Measurements from ENCODE around the gene CCL4. TPM values are rescaled to one million over a fixed set of nuclear protein-coding genes. Genes with fewer than 3 reads are reported as not detected.

The CCL4 gene
- polyA plus RNA-seq, 1 donor (not counting 4 experiments of a cell fraction or from before 2014, with no cell fraction given), result not detected

GRCh38 chr17:36127199-36127893 lies 23.7 kb downstream of the CCL4 start:
- Histone ChIP-seq H4K20me1 (ENCODE audit: control insufficient read depth, extremely low read depth, insufficient read depth, low read length) (no peaks in the 10 kb centered on the region), H3K27ac (ENCODE audit: control insufficient read depth, insufficient read depth, low read length) (no peak overlapping the region), H3K79me2 (ENCODE audit: control insufficient read depth, insufficient read depth, low read length) (no peaks in the 10 kb centered on the region), H3K27me3 (ENCODE audit: control insufficient read depth, extremely low read depth, insufficient read depth, low read length) (no peaks in the 10 kb centered on the region), H3K4me2 (ENCODE audit: control insufficient read depth, extremely low read depth, insufficient read depth, low read depth, low read length) (no peak overlapping the region), H3K36me3 (ENCODE audit: control insufficient read depth in 2 of 2, extremely low read depth in 1 of 2, insufficient read depth in 2 of 2, low read length in 2 of 2) (no peaks in the 10 kb centered on the region), H3K4me1 (ENCODE audit: control insufficient read depth, extremely low read depth, insufficient read depth, low read length) (no peaks in the 10 kb centered on the region), H3K4me3 (ENCODE audit: control insufficient read depth in 2 of 3, extremely low read depth in 1 of 3, insufficient read depth in 2 of 3, low read depth in 1 of 3, low read length in 3 of 3) (no peak overlapping the region), H3K9ac (ENCODE audit: control insufficient read depth, extremely low read depth, insufficient read depth, low read length) (no peak overlapping the region), H3K9me1 (ENCODE audit: control insufficient read depth, extremely low read depth, insufficient read depth, low read length) (no peaks in the 10 kb centered on the region), H2AFZ (ENCODE audit: control insufficient read depth, low read length) (no peak overlapping the region), H3K9me3 (ENCODE audit: control insufficient read depth, low read depth, low read length) (peaks cover 3% of the 10 kb centered on the region)
- DNase-seq (ENCODE audit: low read depth, low spot score) (no peak), FAIRE-seq (no peak)
- dilution Hi-C loops (cut with MboI; ENCODE audit: extremely low pct_ligation_motif_present, low sequenced_read_pairs), result loop anchor here (25.0 kb wide), 1 partner anchor 140 kb away; the partner anchor contains the start of genes CCL14 and CCL16
- TF ChIP-seq, protein P1, sequence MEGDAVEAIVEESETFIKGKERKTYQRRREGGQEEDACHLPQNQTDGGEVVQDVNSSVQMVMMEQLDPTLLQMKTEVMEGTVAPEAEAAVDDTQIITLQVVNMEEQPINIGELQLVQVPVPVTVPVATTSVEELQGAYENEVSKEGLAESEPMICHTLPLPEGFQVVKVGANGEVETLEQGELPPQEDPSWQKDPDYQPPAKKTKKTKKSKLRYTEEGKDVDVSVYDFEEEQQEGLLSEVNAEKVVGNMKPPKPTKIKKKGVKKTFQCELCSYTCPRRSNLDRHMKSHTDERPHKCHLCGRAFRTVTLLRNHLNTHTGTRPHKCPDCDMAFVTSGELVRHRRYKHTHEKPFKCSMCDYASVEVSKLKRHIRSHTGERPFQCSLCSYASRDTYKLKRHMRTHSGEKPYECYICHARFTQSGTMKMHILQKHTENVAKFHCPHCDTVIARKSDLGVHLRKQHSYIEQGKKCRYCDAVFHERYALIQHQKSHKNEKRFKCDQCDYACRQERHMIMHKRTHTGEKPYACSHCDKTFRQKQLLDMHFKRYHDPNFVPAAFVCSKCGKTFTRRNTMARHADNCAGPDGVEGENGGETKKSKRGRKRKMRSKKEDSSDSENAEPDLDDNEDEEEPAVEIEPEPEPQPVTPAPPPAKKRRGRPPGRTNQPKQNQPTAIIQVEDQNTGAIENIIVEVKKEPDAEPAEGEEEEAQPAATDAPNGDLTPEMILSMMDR (optimal IDR thresholded peaks at IDR 0.05 in 1 of 3, IDR thresholded peaks at IDR 0.05 in 1 of 3, conservative IDR thresholded peaks at IDR 0.05 in 1 of 3; ENCODE audit: extremely low read depth in 1 of 3, insufficient read depth in 2 of 3, low read length in 3 of 3), result no peak
- no peak for TF ChIP-seq EZH2 (IDR thresholded peaks at IDR 0.05; ENCODE audit: low read length)

DNA sequence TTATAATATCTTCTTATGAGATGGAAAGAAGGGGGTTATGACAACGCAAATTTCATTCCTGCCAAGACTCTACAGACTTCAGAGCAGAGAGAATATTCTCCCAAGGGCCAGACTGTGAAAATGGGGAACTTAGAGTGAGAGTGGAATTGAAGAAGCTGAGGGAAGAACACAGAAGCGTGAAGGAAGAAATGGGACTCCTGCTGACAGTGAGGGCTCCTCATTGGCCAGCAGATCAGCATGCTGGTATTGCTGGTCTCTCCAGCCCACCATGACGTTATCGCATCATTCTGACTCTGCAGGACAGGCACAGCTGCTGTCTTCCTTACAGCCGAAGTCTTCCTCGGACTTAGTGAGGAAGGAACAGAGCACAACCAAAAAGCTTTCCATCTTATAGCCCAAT lies 24.3 kb downstream of the CCL4 start:
- no peaks in the 10 kb centered on the region for H3K4me1 ChIP-seq (ENCODE audit: control insufficient read depth, extremely low read depth, insufficient read depth, low read length)
- no peaks in the 10 kb centered on the region for H3K27me3 ChIP-seq (ENCODE audit: control insufficient read depth, extremely low read depth, insufficient read depth, low read length)
- dilution Hi-C loops (cut with MboI; ENCODE audit: extremely low pct_ligation_motif_present, low sequenced_read_pairs), result loop anchor here (25.0 kb wide), 1 partner anchor 141 kb away; the partner anchor contains the start of genes CCL14 and CCL16
- H3K9me1 ChIP-seq (ENCODE audit: control insufficient read depth, extremely low read depth, insufficient read depth, low read length), result no peaks in the 10 kb centered on the region
- H4K20me1 ChIP-seq (ENCODE audit: control insufficient read depth, extremely low read depth, insufficient read depth, low read length), result no peaks in the 10 kb centered on the region
- no peak overlapping the region for H3K9ac ChIP-seq (ENCODE audit: control insufficient read depth, extremely low read depth, insufficient read depth, low read length)
- H3K4me3 ChIP-seq (ENCODE audit: control insufficient read depth in 2 of 3, extremely low read depth in 1 of 3, insufficient read depth in 2 of 3, low read depth in 1 of 3, low read length in 3 of 3), result no peak overlapping the region
- DNase-seq (ENCODE audit: low read depth, low spot score) (no peak), FAIRE-seq (no peak)
- no peaks in the 10 kb centered on the region for H3K79me2 ChIP-seq (ENCODE audit: control insufficient read depth, insufficient read depth, low read length)
- H3K27ac ChIP-seq (ENCODE audit: control insufficient read depth, insufficient read depth, low read length), result no peak overlapping the region
- H3K36me3 ChIP-seq (ENCODE audit: control insufficient read depth in 2 of 2, extremely low read depth in 1 of 2, insufficient read depth in 2 of 2, low read length in 2 of 2), result no peaks in the 10 kb centered on the region
- TF ChIP-seq EZH2 (IDR thresholded peaks at IDR 0.05; ENCODE audit: low read length), result no peak
- TF ChIP-seq, protein P1 (optimal IDR thresholded peaks at IDR 0.05 in 1 of 3, IDR thresholded peaks at IDR 0.05 in 1 of 3, conservative IDR thresholded peaks at IDR 0.05 in 1 of 3; ENCODE audit: extremely low read depth in 1 of 3, insufficient read depth in 2 of 3, low read length in 3 of 3), result no peak
- no peak overlapping the region for H2AFZ ChIP-seq (ENCODE audit: control insufficient read depth, low read length)
- H3K9me3 ChIP-seq (ENCODE audit: control insufficient read depth, low read depth, low read length), result peaks cover 3% of the 10 kb centered on the region
- no peak overlapping the region for H3K4me2 ChIP-seq (ENCODE audit: control insufficient read depth, extremely low read depth, insufficient read depth, low read depth, low read length)
